DOHH2 (cell line): ENCODE results near the gene ABCA5.

ENCODE experiments used
- EZH2phosphoT487 ChIP-seq: fragments of 200-600 bp; sonication (generic); IDR thresholded peaks from 2 replicates; pipeline ENCODE4 v1.6.1; 2017; ENCODE audit warnings: borderline replicate concordance, mild to moderate bottlenecking, antibody characterized with exemption, low read length, moderate library complexity, mixed read lengths
- TF ChIP-seq, protein P1 (sequence below): fragments of 200-600 bp; sonication (generic); IDR thresholded peaks from one replicate; pipeline ENCODE4 v1.5.1; 2014; ENCODE audit warnings: antibody characterized with exemption, mild to moderate bottlenecking, low read depth, low read length; ENCODE audit not compliant: poor library complexity, severe bottlenecking

DNA sequence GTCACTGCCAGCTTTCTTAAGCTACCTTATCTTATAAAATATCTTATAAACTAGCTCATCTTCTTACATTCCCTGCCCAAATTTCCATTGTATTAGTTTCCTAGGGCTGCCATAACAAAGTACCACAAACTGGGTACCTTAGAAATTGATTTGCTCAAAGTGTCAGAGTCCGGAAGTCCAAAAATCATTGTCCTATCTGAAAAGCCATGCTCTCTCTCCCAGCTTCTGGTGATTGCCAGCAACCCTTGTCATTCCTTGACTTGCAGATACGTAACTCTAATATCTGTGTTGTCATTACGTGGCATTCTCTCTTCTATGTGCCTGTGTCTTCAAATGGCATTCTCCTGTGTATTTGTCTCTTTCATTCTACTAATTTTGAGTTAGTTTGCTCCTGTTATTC lies 96.0 kb downstream of the ABCA5 start:
- TF ChIP-seq, protein P1, sequence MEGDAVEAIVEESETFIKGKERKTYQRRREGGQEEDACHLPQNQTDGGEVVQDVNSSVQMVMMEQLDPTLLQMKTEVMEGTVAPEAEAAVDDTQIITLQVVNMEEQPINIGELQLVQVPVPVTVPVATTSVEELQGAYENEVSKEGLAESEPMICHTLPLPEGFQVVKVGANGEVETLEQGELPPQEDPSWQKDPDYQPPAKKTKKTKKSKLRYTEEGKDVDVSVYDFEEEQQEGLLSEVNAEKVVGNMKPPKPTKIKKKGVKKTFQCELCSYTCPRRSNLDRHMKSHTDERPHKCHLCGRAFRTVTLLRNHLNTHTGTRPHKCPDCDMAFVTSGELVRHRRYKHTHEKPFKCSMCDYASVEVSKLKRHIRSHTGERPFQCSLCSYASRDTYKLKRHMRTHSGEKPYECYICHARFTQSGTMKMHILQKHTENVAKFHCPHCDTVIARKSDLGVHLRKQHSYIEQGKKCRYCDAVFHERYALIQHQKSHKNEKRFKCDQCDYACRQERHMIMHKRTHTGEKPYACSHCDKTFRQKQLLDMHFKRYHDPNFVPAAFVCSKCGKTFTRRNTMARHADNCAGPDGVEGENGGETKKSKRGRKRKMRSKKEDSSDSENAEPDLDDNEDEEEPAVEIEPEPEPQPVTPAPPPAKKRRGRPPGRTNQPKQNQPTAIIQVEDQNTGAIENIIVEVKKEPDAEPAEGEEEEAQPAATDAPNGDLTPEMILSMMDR: no peak
- TF ChIP-seq EZH2phosphoT487: no peak
